ENCODE measurements around the gene MPPED1. TPM values are rescaled to one million over a fixed set of nuclear protein-coding genes. Genes with fewer than 3 reads are reported as not detected.

MPPED1 gene
- total RNA-seq, 1 donor from 2014 or later: not detected

Other genes with a start within 250 kb of the MPPED1 start
- 118 TPM in 2 replicates for gene TTLL12, start 224.9 kb upstream of the MPPED1 start, total RNA-seq
- not detected in 2 replicates for gene SCUBE1, start 68.6 kb upstream of the MPPED1 start, total RNA-seq

All from activated CD4-positive, alpha-beta T cell treated with anti-CD3 and anti-CD28 coated beads, Interleukin-2, amount 10 ng/mL, durations not matched to agents 24 days and 14 days (primary cell).